Activated naive CD4-positive, alpha-beta T cell treated with anti-CD3 and anti-CD28 coated beads for 36 hours (primary cell): Measurements from ENCODE around the gene MPIG6B. TPM values are rescaled to one million over a fixed set of nuclear protein-coding genes. Genes with fewer than 3 reads are reported as not detected.

Source experiments
- microRNA-seq: library from miRNA; unstranded; fragments of <30 nt; microRNA quantifications from one replicate; pipeline ENCODE4 v1.2.0, GENCODE V29; 2022; ENCODE audit warnings: borderline microRNAs expressed, borderline replicate concordance
- total RNA-seq, 2 experiments: library from RNA; stranded (reverse); gene quantifications; one replicate each; pipeline ENCODE4 v1.2.3, GENCODE V29; 2021

MPIG6B gene
- total RNA-seq, 2 experiments from 2014 or later, result 0.49 TPM; not detected in 1

Small RNAs within 50 kb of the gene (microRNA-seq; reads per million reads assigned to microRNA genes)
- not detected for gene MIR4646

Other genes with a start within 250 kb of the MPIG6B start
- gene MICB, start 225.2 kb upstream of the MPIG6B start, total RNA-seq, result 10 to 100 TPM; 21.4 to 22.6 TPM
- not detected for gene MCCD1, start 194.4 kb upstream of the MPIG6B start, total RNA-seq
- 100 to 1,000 TPM; 600 to 624 TPM for gene DDX39B, start 181.4 kb upstream of the MPIG6B start, total RNA-seq
- gene ATP6V1G2, start 176.8 kb upstream of the MPIG6B start, total RNA-seq, result 1 to 10 TPM; 1.2 to 1.4 TPM
- gene NFKBIL1, start 175.8 kb upstream of the MPIG6B start, total RNA-seq, result 10 to 100 TPM; 20.4 to 20.6 TPM
- gene LTA, start 151.1 kb upstream of the MPIG6B start, total RNA-seq, result 100 to 1,000 TPM; 165 to 173 TPM
- gene TNF, start 147.8 kb upstream of the MPIG6B start, total RNA-seq, result 10 to 100 TPM; 31.6 to 33.2 TPM
- gene LTB, start 140.9 kb upstream of the MPIG6B start, total RNA-seq, result 10 to 100 TPM; 50.5 to 52.3 TPM
- gene LST1, start 137.1 kb upstream of the MPIG6B start, total RNA-seq, result 10 to 100 TPM; 11.5 to 12.5 TPM
- gene NCR3, start 130.4 kb upstream of the MPIG6B start, total RNA-seq, result 1 to 10 TPM; 2.8 TPM
- gene AIF1, start 108.1 kb upstream of the MPIG6B start, total RNA-seq, result 100 to 1,000 TPM; 120 to 129 TPM
- gene PRRC2A, start 102.7 kb upstream of the MPIG6B start, total RNA-seq, result 100 to 1,000 TPM; 283 to 304 TPM
- 100 to 1,000 TPM; 286 to 295 TPM for gene BAG6, start 70.7 kb upstream of the MPIG6B start, total RNA-seq
- gene APOM, start 67.5 kb upstream of the MPIG6B start, total RNA-seq, result 1 to 10 TPM; 2.6 to 3.7 TPM
- 1 to 10 TPM; 8.8 to 9.0 TPM for gene C6orf47, start 62.6 kb upstream of the MPIG6B start, total RNA-seq
- gene GPANK1, start 58.4 kb upstream of the MPIG6B start, total RNA-seq, result 10 to 100 TPM; 31.2 to 32.4 TPM
- gene CSNK2B, start 57.3 kb upstream of the MPIG6B start, total RNA-seq, result 100 to 1,000 TPM; 215 to 219 TPM
- gene LY6G5B, start 53.4 kb upstream of the MPIG6B start, total RNA-seq, result 1 to 10 TPM; 6.4 to 6.5 TPM
- 1 to 10 TPM in 1 of 2 experiments, under 1 TPM in 1; 0.93 to 1.4 TPM for gene LY6G5C, start 42.3 kb upstream of the MPIG6B start, total RNA-seq
- 10 to 100 TPM; 19.9 to 22.5 TPM for gene ABHD16A, start 20.0 kb upstream of the MPIG6B start, total RNA-seq
- gene LY6G6F, start 16.5 kb upstream of the MPIG6B start, total RNA-seq, result not detected
- gene LY6G6D, start 8.0 kb upstream of the MPIG6B start, total RNA-seq, result not detected
- not detected for gene LY6G6C, start 1.6 kb upstream of the MPIG6B start, total RNA-seq
- 10 to 100 TPM in 1 of 2 experiments, 1 to 10 TPM in 1; 8.5 to 11.3 TPM for gene DDAH2, start 5.9 kb downstream of the MPIG6B start, total RNA-seq
- 100 to 1,000 TPM; 348 to 353 TPM for gene CLIC1, start 13.2 kb downstream of the MPIG6B start, total RNA-seq
- gene MSH5, start 16.6 kb downstream of the MPIG6B start, total RNA-seq, result 100 to 1,000 TPM; 101 to 105 TPM
- gene SAPCD1, start 39.3 kb downstream of the MPIG6B start, total RNA-seq, result 10 to 100 TPM in 1 of 2 experiments, 1 to 10 TPM in 1; 9.8 to 10.5 TPM
- gene VWA7, start 54.0 kb downstream of the MPIG6B start, total RNA-seq, result under 1 TPM; 0.69 to 0.89 TPM
- gene VARS1, start 72.4 kb downstream of the MPIG6B start, total RNA-seq, result 100 to 1,000 TPM; 157 to 161 TPM
- gene LSM2, start 83.6 kb downstream of the MPIG6B start, total RNA-seq, result 100 to 1,000 TPM; 172 to 174 TPM
- gene HSPA1L, start 91.9 kb downstream of the MPIG6B start, total RNA-seq, result under 1 TPM; 0.86 to 0.95 TPM
- gene HSPA1A, start 92.2 kb downstream of the MPIG6B start, total RNA-seq, result 10 to 100 TPM; 19.8 to 23.1 TPM
- 10 to 100 TPM; 47.8 to 50.1 TPM for gene HSPA1B, start 104.4 kb downstream of the MPIG6B start, total RNA-seq
- 1 to 10 TPM; 8.4 to 9.2 TPM for gene NEU1, start 139.4 kb downstream of the MPIG6B start, total RNA-seq
- under 1 TPM in 1 of 2 experiments, not detected in 1; 0.10 TPM for gene SLC44A4, start 155.6 kb downstream of the MPIG6B start, total RNA-seq
- gene EHMT2, start 174.3 kb downstream of the MPIG6B start, total RNA-seq, result 10 to 100 TPM; 33.0 to 37.3 TPM
- gene ZBTB12, start 178.7 kb downstream of the MPIG6B start, total RNA-seq, result under 1 TPM; 0.57 to 0.69 TPM
- 1 to 10 TPM; 1.6 to 2.1 TPM for gene C2, start 204.3 kb downstream of the MPIG6B start, total RNA-seq
- 1 to 10 TPM in 1 of 2 experiments, under 1 TPM in 1; 0.74 to 1.7 TPM for gene CFB, start 222.7 kb downstream of the MPIG6B start, total RNA-seq
- 10 to 100 TPM; 83.2 to 87.4 TPM for gene NELFE, start 235.6 kb downstream of the MPIG6B start, total RNA-seq
- 100 to 1,000 TPM in 1 of 2 experiments, 10 to 100 TPM in 1; 93.6 to 101 TPM for gene SKIC2, start 235.8 kb downstream of the MPIG6B start, total RNA-seq
- 10 to 100 TPM; 12.5 to 13.0 TPM for gene DXO, start 248.8 kb downstream of the MPIG6B start, total RNA-seq